HG03280 (cell line): ENCODE measurements around the gene SDF2L1.
"Not testable (repeated sequence)": the region's sequence is repeated elsewhere in the genome, so short reads cannot be mapped to it uniquely, and the experiment has no call there.

ENCODE experiments used
- ATAC-seq: cut with Tn5 transposase; IDR thresholded peaks from one replicate; pipeline ENCODE4 v1.9.1; 2021; ENCODE audit warnings: mild to moderate bottlenecking, moderate library complexity; ENCODE audit not compliant: unreplicated experiment

SDF2L1 gene

GRCh38 chr22:21659864-21660525, 17.9 kb downstream of the SDF2L1 start:
- ATAC-seq = no peak

GRCh38 chr22:21660904-21661303, 18.8 kb downstream of the SDF2L1 start:
- no peak for ATAC-seq

- ATAC-seq = no peak
Measured at GRCh38 chr22:21661991-21662390, 19.9 kb downstream of the SDF2L1 start.

GRCh38 chr22:21663738-21664137, 21.6 kb downstream of the SDF2L1 start:
- ATAC-seq = no peak

GRCh38 chr22:21665047-21665851, 23.1 kb downstream of the SDF2L1 start:
- no peak for ATAC-seq

- ATAC-seq = no peak
Measured at GRCh38 chr22:21666786-21667185, 24.7 kb downstream of the SDF2L1 start.

GRCh38 chr22:21669026-21669425, 26.9 kb downstream of the SDF2L1 start:
- ATAC-seq = no peak

GRCh38 chr22:21672107-21672629, 30.1 kb downstream of the SDF2L1 start:
- ATAC-seq = no peak

GRCh38 chr22:21673534-21674321, 31.6 kb downstream of the SDF2L1 start:
- no peak for ATAC-seq

GRCh38 chr22:21674638-21675245, 32.6 kb downstream of the SDF2L1 start:
- no peak for ATAC-seq

- ATAC-seq = no peak
Measured at GRCh38 chr22:21677606-21678443, 35.7 kb downstream of the SDF2L1 start.

- ATAC-seq = not testable (repeated sequence)
Measured at GRCh38 chr22:21678842-21679241, 36.7 kb downstream of the SDF2L1 start.

- no peak for ATAC-seq
Measured at GRCh38 chr22:21679383-21679782, 37.3 kb downstream of the SDF2L1 start.

- ATAC-seq = no peak
Measured at GRCh38 chr22:21680830-21681565, 38.9 kb downstream of the SDF2L1 start.

GRCh38 chr22:21681566-21682370, 39.7 kb downstream of the SDF2L1 start:
- no peak for ATAC-seq

GRCh38 chr22:21682385-21683175, 40.5 kb downstream of the SDF2L1 start:
- no peak for ATAC-seq

- ATAC-seq = no peak
Measured at GRCh38 chr22:21683401-21683811, 41.3 kb downstream of the SDF2L1 start.
